HepG2 (cell line): ENCODE results near the gene ATAD3C. TPM values are rescaled to one million over a fixed set of nuclear protein-coding genes. Genes with fewer than 3 reads are reported as not detected.

Experiments used
- GFI1 ChIP-seq: sonication (generic); formaldehyde crosslinking; IDR thresholded peaks from 2 replicates; pipeline ENCODE4 v1.5.0; 2020; ENCODE audit warnings: missing genetic modification reagents, mild to moderate bottlenecking, borderline replicate concordance
- NFRKB ChIP-seq: fragments of 450-650 bp; IDR thresholded peaks from 2 replicates; pipeline ENCODE4 v1.6.1; 2017
- RXRA ChIP-seq: sonication (generic); formaldehyde crosslinking; IDR thresholded peaks from 2 replicates; pipeline ENCODE4 v1.5.1; 2020; ENCODE audit warnings: missing genetic modification reagents
- SIN3A ChIP-seq: IDR thresholded peaks from 2 replicates; pipeline ENCODE4 v1.6.1; 2011; ENCODE audit warnings: low read depth, mild to moderate bottlenecking, control low read depth, low read length, borderline replicate concordance
- SIN3B ChIP-seq: fragments of 150-350 bp; IDR thresholded peaks from 2 replicates; pipeline ENCODE4 v1.6.1; 2014; ENCODE audit warnings: low read length
- USF2 ChIP-seq, 2 experiments: sonication (generic) in 1 of 2; formaldehyde crosslinking in 1 of 2; IDR thresholded peaks; 2 replicates each; pipeline versions ENCODE4 v1.5.1 to v1.6.1; 2011 to 2020; ENCODE audit warnings: borderline replicate concordance in 1 of 2, low read depth in 1 of 2, low read length in 1 of 2, mild to moderate bottlenecking in 1 of 2, missing genetic modification reagents in 1 of 2, moderate library complexity in 1 of 2
- ZBTB33 ChIP-seq: sonication (generic); formaldehyde crosslinking; IDR thresholded peaks from 2 replicates; pipeline ENCODE4 v1.4.0; 2020; ENCODE audit warnings: missing genetic modification reagents
- ZNF138 ChIP-seq: sonication (generic); formaldehyde crosslinking; IDR thresholded peaks from 2 replicates; pipeline ENCODE4 v1.5.0; 2020; ENCODE audit warnings: mild to moderate bottlenecking, low read depth, missing genetic modification reagents
- ZNF281 ChIP-seq: sonication (generic); formaldehyde crosslinking; IDR thresholded peaks from 2 replicates; pipeline ENCODE4 v1.4.0; 2020; ENCODE audit warnings: missing genetic modification reagents, borderline replicate concordance
- ZNF512 ChIP-seq: sonication (generic); formaldehyde crosslinking; IDR thresholded peaks from 2 replicates; pipeline ENCODE4 v1.4.0; 2020; ENCODE audit warnings: mild to moderate bottlenecking, missing genetic modification reagents
- ZNF749 ChIP-seq: sonication (generic); formaldehyde crosslinking; IDR thresholded peaks from 2 replicates; pipeline ENCODE4 v1.8.0; 2022; ENCODE audit warnings: mild to moderate bottlenecking, missing genetic modification reagents, moderate library complexity, borderline replicate concordance
- ZSCAN22 ChIP-seq: sonication (generic); formaldehyde crosslinking; IDR thresholded peaks from 2 replicates; pipeline ENCODE4 v1.4.0; 2020; ENCODE audit warnings: mild to moderate bottlenecking, missing genetic modification reagents
- polyA plus RNA-seq, 8 experiments: library from polyadenylated mRNA; depleted of rRNA in 3 of 8; stranded (reverse) in 7 of 8; unstranded in 1 of 8; fragments of >200 nt; fragmentation: Illumina TruSeq in 4 of 8; extraction: Trizol in 4 of 8; gene quantifications; 2 replicates each; pipeline versions ENCODE4 v1.2.1 to v1.2.3, GENCODE V29; 2011 to 2016; ENCODE audit warnings: low read depth in 4 of 8, missing spikeins in 1 of 8, mixed read lengths in 1 of 8; ENCODE audit not compliant: insufficient read depth in 1 of 8
- total RNA-seq, 5 experiments: library from RNA; depleted of rRNA; stranded (reverse); fragments of >200 nt; fragmentation: Illumina TruSeq; extraction: Trizol; gene quantifications; 2 replicates each; pipeline ENCODE4 v1.2.3, GENCODE V29; 2016; ENCODE audit warnings: low read depth in 1 of 5

The ATAD3C gene
- total and polyA plus RNA-seq, 2 of the 13 experiments (the other 11 are each of a cell fraction or from before 2014, with no cell fraction given), result 2.4 to 3.2 TPM

- TF ChIP-seq ZNF512 (CRISPR knock-in tag) (0 out of 2 replicates have a peak, but pooled peaks have one; percentile 57), ZSCAN22 (CRISPR knock-in tag) (0 out of 2 replicates have a peak, but pooled peaks have one; percentile 57), ZNF281 (CRISPR knock-in tag) (0 out of 2 replicates have a peak, but pooled peaks have one; percentile 5), RXRA (CRISPR knock-in tag) (peak; percentile 87), ZNF138 (no peak), GFI1 (CRISPR knock-in tag) (no peak), ZNF749 (no peak; the same call in 1 of the 2 replicates), USF2 (IDR thresholded peaks at IDR 0.05; ENCODE audit: low read depth, low read length) (no peak), USF2 (CRISPR knock-in tag; IDR thresholded peaks at IDR 0.05; ENCODE audit: borderline replicate concordance) (0 out of 2 replicates have a peak, but pooled peaks have one; percentile 40), ZBTB33 (CRISPR knock-in tag) (no peak; the same call in 1 of the 2 replicates), SIN3B (no peak), NFRKB (no peak), SIN3A (no peak)
Observed at GRCh38 chr1:1441002-1441888, 8.2 kb upstream of the ATAD3C start (continued).
